Adrenal gland (tissue), 5 donors: Measurements from ENCODE around the gene INSL3.

ENCODE experiments used
- CTCF ChIP-seq, 6 experiments: fragments of 450-650 bp in 4 of 6; fragments of 200-600 bp in 2 of 6; sonication (generic) in 1 of 6; IDR thresholded peaks; 1 replicate in 5 of 6; 2 replicates in 1 of 6; pipeline versions ENCODE4 v1.5.1 to v1.8.0; 2016 to 2021; ENCODE audit warnings: antibody characterized with exemption in 6 of 6, mild to moderate bottlenecking in 2 of 6, moderate library complexity in 1 of 6
- POLR2A ChIP-seq, 2 donors: fragments of 450-650 bp; IDR thresholded peaks; one replicate each; pipeline ENCODE4 v1.6.1; 2017; ENCODE audit warnings: antibody characterized with exemption in 2 of 2, mild to moderate bottlenecking in 2 of 2, moderate library complexity in 1 of 2
- donor health status: DM: no; HTN: no; CAD: no.

- TF ChIP-seq CTCF (IDR thresholded peaks at IDR 0.05): no peak
- no peak for TF ChIP-seq POLR2A (IDR thresholded peaks at IDR 0.05)
Observed at GRCh38 chr19:17817668-17818363, 3.5 kb downstream of the INSL3 start.
